SK-N-SH (cell line): Measurements from ENCODE around the gene WDR75.

Experiments
- CHD2 ChIP-seq: fragments of 150-350 bp; IDR thresholded peaks from 2 replicates; pipeline ENCODE4 v1.6.1; 2018; ENCODE audit warnings: low read length; ENCODE audit not compliant: partially characterized antibody
- EP300 ChIP-seq, 2 experiments: IDR thresholded peaks; 2 replicates each; pipeline versions ENCODE4 v1.4.0 to v1.6.1; 2012; ENCODE audit warnings: borderline replicate concordance in 1 of 2, low read depth in 1 of 2, low read length in 1 of 2
- FOSL2 ChIP-seq: IDR thresholded peaks from 2 replicates; pipeline ENCODE4 v1.4.0; 2012; ENCODE audit warnings: low read depth, mild to moderate bottlenecking, moderate library complexity, borderline replicate concordance
- IRF3 ChIP-seq: fragments of 150-350 bp; IDR thresholded peaks from 2 replicates; pipeline ENCODE4 v1.6.1; 2016; ENCODE audit warnings: mild to moderate bottlenecking, low read depth, low read length
- MEF2A ChIP-seq: IDR thresholded peaks from 2 replicates; pipeline ENCODE4 v1.4.0; 2012; ENCODE audit warnings: low read depth, borderline replicate concordance
- MXI1 ChIP-seq: IDR thresholded peaks from 2 replicates; pipeline ENCODE4 v1.6.1; 2012; ENCODE audit warnings: mild to moderate bottlenecking, low read depth, low read length, improper control_type of control experiment
- POLR2AphosphoS5 ChIP-seq: IDR thresholded peaks from 2 replicates; pipeline ENCODE4 v1.6.1; 2012; ENCODE audit warnings: low read depth, low read length
- RAD21 ChIP-seq: IDR thresholded peaks from 2 replicates; pipeline ENCODE4 v1.6.1; 2012; ENCODE audit warnings: mild to moderate bottlenecking, low read length
- YY1 ChIP-seq: IDR thresholded peaks from 2 replicates; pipeline ENCODE4 v1.4.0; 2012; ENCODE audit warnings: low read depth, mild to moderate bottlenecking
- TF ChIP-seq, protein P1 (sequence below): fragments of 200-600 bp; sonication (generic); IDR thresholded peaks from 2 replicates; pipeline ENCODE4 v1.6.1; 2017; ENCODE audit warnings: antibody characterized with exemption, mild to moderate bottlenecking, moderate library complexity
- TF ChIP-seq, protein P2 (sequence below): IDR thresholded peaks from 2 replicates; pipeline ENCODE4 v1.4.0; 2012; ENCODE audit warnings: low read depth, borderline replicate concordance
- TF ChIP-seq, protein P3 (sequence below): IDR thresholded peaks from 2 replicates; pipeline ENCODE4 v1.6.1; 2012; ENCODE audit warnings: mild to moderate bottlenecking, low read depth, low read length, moderate library complexity

- TF ChIP-seq, protein P1, sequence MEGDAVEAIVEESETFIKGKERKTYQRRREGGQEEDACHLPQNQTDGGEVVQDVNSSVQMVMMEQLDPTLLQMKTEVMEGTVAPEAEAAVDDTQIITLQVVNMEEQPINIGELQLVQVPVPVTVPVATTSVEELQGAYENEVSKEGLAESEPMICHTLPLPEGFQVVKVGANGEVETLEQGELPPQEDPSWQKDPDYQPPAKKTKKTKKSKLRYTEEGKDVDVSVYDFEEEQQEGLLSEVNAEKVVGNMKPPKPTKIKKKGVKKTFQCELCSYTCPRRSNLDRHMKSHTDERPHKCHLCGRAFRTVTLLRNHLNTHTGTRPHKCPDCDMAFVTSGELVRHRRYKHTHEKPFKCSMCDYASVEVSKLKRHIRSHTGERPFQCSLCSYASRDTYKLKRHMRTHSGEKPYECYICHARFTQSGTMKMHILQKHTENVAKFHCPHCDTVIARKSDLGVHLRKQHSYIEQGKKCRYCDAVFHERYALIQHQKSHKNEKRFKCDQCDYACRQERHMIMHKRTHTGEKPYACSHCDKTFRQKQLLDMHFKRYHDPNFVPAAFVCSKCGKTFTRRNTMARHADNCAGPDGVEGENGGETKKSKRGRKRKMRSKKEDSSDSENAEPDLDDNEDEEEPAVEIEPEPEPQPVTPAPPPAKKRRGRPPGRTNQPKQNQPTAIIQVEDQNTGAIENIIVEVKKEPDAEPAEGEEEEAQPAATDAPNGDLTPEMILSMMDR, result no peak
- no peak for TF ChIP-seq EP300 (IDR thresholded peaks at IDR 0.05; ENCODE audit: borderline replicate concordance in 1 of 2, low read depth in 1 of 2, low read length in 1 of 2)
- no peak for TF ChIP-seq YY1
- TF ChIP-seq, protein P2, sequence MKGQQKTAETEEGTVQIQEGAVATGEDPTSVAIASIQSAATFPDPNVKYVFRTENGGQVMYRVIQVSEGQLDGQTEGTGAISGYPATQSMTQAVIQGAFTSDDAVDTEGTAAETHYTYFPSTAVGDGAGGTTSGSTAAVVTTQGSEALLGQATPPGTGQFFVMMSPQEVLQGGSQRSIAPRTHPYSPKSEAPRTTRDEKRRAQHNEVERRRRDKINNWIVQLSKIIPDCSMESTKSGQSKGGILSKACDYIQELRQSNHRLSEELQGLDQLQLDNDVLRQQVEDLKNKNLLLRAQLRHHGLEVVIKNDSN, result no peak
- TF ChIP-seq POLR2AphosphoS5, result no peak
- TF ChIP-seq RAD21, result no peak
- no peak for TF ChIP-seq MEF2A
- no peak for TF ChIP-seq FOSL2
- TF ChIP-seq MXI1, result no peak
- TF ChIP-seq CHD2, result no peak
- no peak for TF ChIP-seq IRF3
- TF ChIP-seq, protein P3, sequence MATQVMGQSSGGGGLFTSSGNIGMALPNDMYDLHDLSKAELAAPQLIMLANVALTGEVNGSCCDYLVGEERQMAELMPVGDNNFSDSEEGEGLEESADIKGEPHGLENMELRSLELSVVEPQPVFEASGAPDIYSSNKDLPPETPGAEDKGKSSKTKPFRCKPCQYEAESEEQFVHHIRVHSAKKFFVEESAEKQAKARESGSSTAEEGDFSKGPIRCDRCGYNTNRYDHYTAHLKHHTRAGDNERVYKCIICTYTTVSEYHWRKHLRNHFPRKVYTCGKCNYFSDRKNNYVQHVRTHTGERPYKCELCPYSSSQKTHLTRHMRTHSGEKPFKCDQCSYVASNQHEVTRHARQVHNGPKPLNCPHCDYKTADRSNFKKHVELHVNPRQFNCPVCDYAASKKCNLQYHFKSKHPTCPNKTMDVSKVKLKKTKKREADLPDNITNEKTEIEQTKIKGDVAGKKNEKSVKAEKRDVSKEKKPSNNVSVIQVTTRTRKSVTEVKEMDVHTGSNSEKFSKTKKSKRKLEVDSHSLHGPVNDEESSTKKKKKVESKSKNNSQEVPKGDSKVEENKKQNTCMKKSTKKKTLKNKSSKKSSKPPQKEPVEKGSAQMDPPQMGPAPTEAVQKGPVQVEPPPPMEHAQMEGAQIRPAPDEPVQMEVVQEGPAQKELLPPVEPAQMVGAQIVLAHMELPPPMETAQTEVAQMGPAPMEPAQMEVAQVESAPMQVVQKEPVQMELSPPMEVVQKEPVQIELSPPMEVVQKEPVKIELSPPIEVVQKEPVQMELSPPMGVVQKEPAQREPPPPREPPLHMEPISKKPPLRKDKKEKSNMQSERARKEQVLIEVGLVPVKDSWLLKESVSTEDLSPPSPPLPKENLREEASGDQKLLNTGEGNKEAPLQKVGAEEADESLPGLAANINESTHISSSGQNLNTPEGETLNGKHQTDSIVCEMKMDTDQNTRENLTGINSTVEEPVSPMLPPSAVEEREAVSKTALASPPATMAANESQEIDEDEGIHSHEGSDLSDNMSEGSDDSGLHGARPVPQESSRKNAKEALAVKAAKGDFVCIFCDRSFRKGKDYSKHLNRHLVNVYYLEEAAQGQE, result no peak
Measured at GRCh38 chr2:189487283-189488007, 46.2 kb downstream of the WDR75 start.
